Panc1 (cell line): Measurements from ENCODE around the gene OGFOD3. TPM values are rescaled to one million over a fixed set of nuclear protein-coding genes. Genes with fewer than 3 reads are reported as not detected.

Experiments used
- ATAC-seq: fragments of 200-7000 bp; cut with Tn5 transposase; 2 replicates; pipeline ENCODE4 v1.9.1; 2020; ENCODE audit warnings: mild to moderate bottlenecking, moderate library complexity
- BruUV-seq: library from RNA; stranded (reverse); fragments of 400-500 nt; replicated peaks from 2 replicates; lab custom pipeline; 2021; lab: Mats Ljungman, UMichigan
- CTCF ChIA-PET: fragments of 300-600 bp; sonication (Branson Sonifier 250); formaldehyde crosslinking; loops from one replicate; lab custom pipeline; 2022; ENCODE audit warnings: antibody characterized with exemption; lab: Charles Lee
- POLR2A ChIA-PET: fragments of 300-600 bp; sonication (Branson Sonifier 250); formaldehyde crosslinking; loops from one replicate; lab custom pipeline; 2022; ENCODE audit warnings: antibody characterized with exemption; lab: Charles Lee
- DNase-seq: peaks from one replicate; pipeline ENCODE4 v3.0.0-alpha.2; 2010; ENCODE audit warnings: low read depth, low spot score
- H3K27ac ChIP-seq: 2 replicates; pipeline ENCODE4 v1.5.1; 2011; ENCODE audit warnings: mild to moderate bottlenecking, low read length, inconsistent platforms
- H3K27me3 ChIP-seq: fragments of 200-500 bp; sonication (Bioruptor generic); 2 replicates; pipeline ENCODE4 v1.6.0; 2014; ENCODE audit warnings: low read length, inconsistent platforms; ENCODE audit not compliant: control insufficient read depth, insufficient read depth
- H3K36me3 ChIP-seq: fragments of 200-500 bp; sonication (Bioruptor generic); 2 replicates; pipeline ENCODE4 v1.5.1; 2014; ENCODE audit warnings: inconsistent platforms, mild to moderate bottlenecking, low read length, moderate library complexity; ENCODE audit not compliant: control insufficient read depth, insufficient read depth
- H3K4me1 ChIP-seq: 2 replicates; pipeline ENCODE4 v1.5.1; 2011; ENCODE audit warnings: inconsistent platforms, mild to moderate bottlenecking, low read length, moderate library complexity; ENCODE audit not compliant: control insufficient read depth, insufficient read depth
- H3K4me3 ChIP-seq, 2 experiments: 2 replicates each; pipeline ENCODE4 v1.5.1; 2011 to 2012; ENCODE audit warnings: low read depth in 2 of 2, low read length in 2 of 2, mild to moderate bottlenecking in 2 of 2, inconsistent platforms in 1 of 2, moderate library complexity in 1 of 2
- H3K9me3 ChIP-seq: fragments of 200-500 bp; sonication (Bioruptor generic); 2 replicates; pipeline ENCODE4 v1.5.1; 2014; ENCODE audit warnings: low read depth, mild to moderate bottlenecking, inconsistent platforms, low read length, moderate library complexity; ENCODE audit not compliant: control insufficient read depth, insufficient read depth
- CTCF ChIP-seq: fragments of 450-650 bp; IDR thresholded peaks from 2 replicates; pipeline ENCODE4 v1.5.1; 2017; ENCODE audit warnings: mild to moderate bottlenecking
- POLR2AphosphoS5 ChIP-seq: IDR thresholded peaks from 2 replicates; pipeline ENCODE4 v1.6.1; 2012; ENCODE audit warnings: mild to moderate bottlenecking, low read depth, low read length, moderate library complexity
- SIN3A ChIP-seq: IDR thresholded peaks from 2 replicates; pipeline ENCODE4 v1.6.1; 2012; ENCODE audit warnings: low read depth, mild to moderate bottlenecking, low read length, moderate library complexity, borderline replicate concordance; ENCODE audit not compliant: insufficient read depth
- TCF7L2 ChIP-seq: IDR thresholded peaks from 2 replicates; pipeline ENCODE4 v1.6.1; 2011; ENCODE audit warnings: mild to moderate bottlenecking, low read depth, low read length, inconsistent platforms
- in situ Hi-C: cut with HindIII; loops from 2 replicates; pipeline ENCODE4 v1.10.0; 2016; ENCODE audit warnings: low sequenced_read_pairs, low pct_unique_long_range_greater_than_20kb
- intact Hi-C: fragments of 100-400 bp; cut with micrococcal nuclease; formaldehyde crosslinking; loops from one replicate; pipeline ENCODE4 v1.10.0; 2022; ENCODE audit not compliant: unreplicated experiment
- total RNA-seq: library from RNA; stranded (reverse); gene quantifications from one replicate; pipeline ENCODE4 v1.2.1, GENCODE V29; 2021; ENCODE audit not compliant: unreplicated experiment
- TF ChIP-seq, protein P1 (sequence below), 2 experiments: IDR thresholded peaks; 2 replicates each; pipeline ENCODE4 v1.6.1; 2011 to 2012; ENCODE audit warnings: low read depth in 2 of 2, control low read depth in 1 of 2, low read length in 1 of 2, mild to moderate bottlenecking in 1 of 2, moderate library complexity in 1 of 2; ENCODE audit not compliant: insufficient read depth in 1 of 2

Gene OGFOD3
- total RNA-seq, 1 experiment from 2014 or later = 53.9 TPM

DNA sequence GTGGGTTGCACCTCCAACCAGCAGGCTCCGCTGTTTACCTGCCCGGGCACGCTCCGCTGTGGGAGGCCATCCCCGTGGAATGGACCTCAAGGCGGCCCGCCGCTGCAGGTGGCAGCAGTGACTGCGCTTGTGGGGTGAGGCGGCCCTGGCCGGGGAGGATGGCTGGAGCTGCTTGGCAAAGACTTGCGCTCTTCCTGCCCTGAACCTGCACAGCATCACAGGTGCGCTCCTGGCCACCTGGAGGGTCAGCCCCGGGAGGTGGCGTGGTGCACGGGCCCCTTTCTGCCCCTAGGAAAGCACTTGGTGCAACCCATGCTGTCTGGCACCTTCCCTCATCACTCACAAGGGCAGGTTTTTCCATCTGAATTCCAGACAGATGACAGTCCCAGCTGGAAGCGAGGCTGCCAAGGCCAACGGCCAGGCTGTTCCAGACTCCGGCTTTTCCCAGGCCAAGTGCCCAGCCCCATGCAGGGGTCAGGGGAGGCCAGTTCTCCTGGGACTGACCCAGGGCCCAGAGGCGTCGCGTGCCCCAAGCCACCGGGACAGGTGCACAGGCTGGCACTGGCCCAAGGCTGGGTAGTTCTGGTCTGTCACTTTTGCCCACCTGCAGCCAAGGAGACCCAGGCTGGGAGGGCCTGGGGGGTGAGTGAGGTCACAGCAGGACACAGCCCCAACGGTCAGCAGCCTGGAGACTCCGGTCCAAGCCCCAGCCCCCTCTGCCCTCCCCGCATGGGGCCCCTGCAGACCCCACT, 33.5 kb downstream of the OGFOD3 start:
- peak overlapping the region in 1 of 2 experiments; percentile 2; a peak in 1 of 4 replicates for H3K4me3 ChIP-seq
- peak overlapping the region; percentile 84 for H3K27ac ChIP-seq
- no peaks in the 10 kb centered on the region for H3K27me3 ChIP-seq
- no peaks in the 10 kb centered on the region for H3K36me3 ChIP-seq
- CTCF ChIA-PET = no interaction called here
- no peaks in the 10 kb centered on the region for H3K9me3 ChIP-seq
- peaks cover 52% of the 10 kb centered on the region for H3K4me1 ChIP-seq
- TF ChIP-seq CTCF (no peak; the same call in 1 of the 2 replicates), POLR2AphosphoS5 (peak; percentile 54; the same call in 1 of the 2 replicates), TCF7L2 (peak; percentile 82), SIN3A (no peak)
- TF ChIP-seq, protein P1, sequence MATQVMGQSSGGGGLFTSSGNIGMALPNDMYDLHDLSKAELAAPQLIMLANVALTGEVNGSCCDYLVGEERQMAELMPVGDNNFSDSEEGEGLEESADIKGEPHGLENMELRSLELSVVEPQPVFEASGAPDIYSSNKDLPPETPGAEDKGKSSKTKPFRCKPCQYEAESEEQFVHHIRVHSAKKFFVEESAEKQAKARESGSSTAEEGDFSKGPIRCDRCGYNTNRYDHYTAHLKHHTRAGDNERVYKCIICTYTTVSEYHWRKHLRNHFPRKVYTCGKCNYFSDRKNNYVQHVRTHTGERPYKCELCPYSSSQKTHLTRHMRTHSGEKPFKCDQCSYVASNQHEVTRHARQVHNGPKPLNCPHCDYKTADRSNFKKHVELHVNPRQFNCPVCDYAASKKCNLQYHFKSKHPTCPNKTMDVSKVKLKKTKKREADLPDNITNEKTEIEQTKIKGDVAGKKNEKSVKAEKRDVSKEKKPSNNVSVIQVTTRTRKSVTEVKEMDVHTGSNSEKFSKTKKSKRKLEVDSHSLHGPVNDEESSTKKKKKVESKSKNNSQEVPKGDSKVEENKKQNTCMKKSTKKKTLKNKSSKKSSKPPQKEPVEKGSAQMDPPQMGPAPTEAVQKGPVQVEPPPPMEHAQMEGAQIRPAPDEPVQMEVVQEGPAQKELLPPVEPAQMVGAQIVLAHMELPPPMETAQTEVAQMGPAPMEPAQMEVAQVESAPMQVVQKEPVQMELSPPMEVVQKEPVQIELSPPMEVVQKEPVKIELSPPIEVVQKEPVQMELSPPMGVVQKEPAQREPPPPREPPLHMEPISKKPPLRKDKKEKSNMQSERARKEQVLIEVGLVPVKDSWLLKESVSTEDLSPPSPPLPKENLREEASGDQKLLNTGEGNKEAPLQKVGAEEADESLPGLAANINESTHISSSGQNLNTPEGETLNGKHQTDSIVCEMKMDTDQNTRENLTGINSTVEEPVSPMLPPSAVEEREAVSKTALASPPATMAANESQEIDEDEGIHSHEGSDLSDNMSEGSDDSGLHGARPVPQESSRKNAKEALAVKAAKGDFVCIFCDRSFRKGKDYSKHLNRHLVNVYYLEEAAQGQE (IDR thresholded peaks at IDR 0.05; ENCODE audit: insufficient read depth in 1 of 2, low read depth in 2 of 2, low read length in 1 of 2) = peak in 1 of 2 experiments; percentile 66; a peak in 1 of 4 replicates
- POLR2A ChIA-PET = interaction anchor here (0.7 kb wide), 1 partner anchor 130 kb away, joined by 6 read pairs; no protein-coding TSS in a partner anchor
- in situ Hi-C loops = no loop called here
- intact Hi-C loops = no loop called here
- BruUV-seq = no TSS peak
- ATAC-seq (peak; percentile 82), DNase-seq (no peak)

- in situ Hi-C loops (no loop called here), intact Hi-C loops (no loop called here)
- H3K4me1 ChIP-seq = peaks cover 52% of the 10 kb centered on the region
- no peaks in the 10 kb centered on the region for H3K9me3 ChIP-seq
- ATAC-seq (no peak), DNase-seq (no peak)
- peak overlapping the region in 1 of 2 experiments; percentile 2; a peak in 1 of 4 replicates for H3K4me3 ChIP-seq
- TF ChIP-seq TCF7L2 = no peak
- TF ChIP-seq, protein P1 (IDR thresholded peaks at IDR 0.05; ENCODE audit: insufficient read depth in 1 of 2, low read depth in 2 of 2, low read length in 1 of 2) = no peak
- TF ChIP-seq SIN3A = no peak
- TF ChIP-seq CTCF = no peak
- no peak for TF ChIP-seq POLR2AphosphoS5
- H3K27ac ChIP-seq = peak overlapping the region; percentile 84
- no TSS peak for BruUV-seq
- POLR2A ChIA-PET = no interaction called here
- H3K36me3 ChIP-seq = no peaks in the 10 kb centered on the region
- H3K27me3 ChIP-seq = no peaks in the 10 kb centered on the region
- CTCF ChIA-PET = no interaction called here
These were observed 34.2 kb downstream of the OGFOD3 start for GRCh38 chr17:82384051-82384729.
